ENCODE results near the gene COQ9. TPM values are rescaled to one million over a fixed set of nuclear protein-coding genes. Genes with fewer than 3 reads are reported as not detected.

The COQ9 gene
- total and polyA plus RNA-seq, 2 donors (not counting 1 experiment from before 2014, with no cell fraction given): 44.4 to 51.2 TPM

DNA sequence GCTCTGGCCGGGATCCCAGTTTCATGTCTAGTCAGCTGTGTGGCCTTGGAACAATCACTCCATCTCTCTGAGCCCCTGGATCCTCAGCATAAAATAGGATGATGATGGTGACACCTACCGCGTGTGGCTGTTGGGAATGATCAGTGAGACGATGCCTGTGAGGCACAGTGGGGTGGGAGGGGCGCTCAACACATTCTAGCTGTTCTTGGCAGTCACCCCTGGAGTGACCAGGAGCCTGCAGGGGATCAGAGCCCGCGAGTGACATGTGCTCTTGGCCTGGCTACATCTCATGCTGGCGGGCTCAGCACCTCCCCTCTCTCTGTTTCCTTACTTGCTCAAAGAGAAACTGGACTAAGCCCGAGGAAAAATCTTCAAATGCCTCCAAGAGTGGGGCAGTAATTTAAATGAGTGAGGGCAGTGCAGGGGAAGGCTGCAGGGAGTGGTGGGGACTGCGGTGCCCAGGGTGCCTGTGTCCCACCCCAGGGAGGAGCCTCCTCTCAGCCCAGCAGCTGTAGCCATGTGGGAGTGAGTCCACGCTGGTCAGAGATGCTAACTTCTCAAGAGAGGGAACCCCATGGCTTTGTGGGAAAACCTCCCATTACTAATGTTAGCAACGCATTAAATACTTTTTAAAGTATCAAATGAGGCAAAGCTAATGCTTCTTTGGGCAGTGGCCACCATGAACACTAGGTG lies 62.1 kb downstream of the COQ9 start:
- no peak overlapping the region for H2AFZ ChIP-seq (ENCODE audit: low read length)

DNA sequence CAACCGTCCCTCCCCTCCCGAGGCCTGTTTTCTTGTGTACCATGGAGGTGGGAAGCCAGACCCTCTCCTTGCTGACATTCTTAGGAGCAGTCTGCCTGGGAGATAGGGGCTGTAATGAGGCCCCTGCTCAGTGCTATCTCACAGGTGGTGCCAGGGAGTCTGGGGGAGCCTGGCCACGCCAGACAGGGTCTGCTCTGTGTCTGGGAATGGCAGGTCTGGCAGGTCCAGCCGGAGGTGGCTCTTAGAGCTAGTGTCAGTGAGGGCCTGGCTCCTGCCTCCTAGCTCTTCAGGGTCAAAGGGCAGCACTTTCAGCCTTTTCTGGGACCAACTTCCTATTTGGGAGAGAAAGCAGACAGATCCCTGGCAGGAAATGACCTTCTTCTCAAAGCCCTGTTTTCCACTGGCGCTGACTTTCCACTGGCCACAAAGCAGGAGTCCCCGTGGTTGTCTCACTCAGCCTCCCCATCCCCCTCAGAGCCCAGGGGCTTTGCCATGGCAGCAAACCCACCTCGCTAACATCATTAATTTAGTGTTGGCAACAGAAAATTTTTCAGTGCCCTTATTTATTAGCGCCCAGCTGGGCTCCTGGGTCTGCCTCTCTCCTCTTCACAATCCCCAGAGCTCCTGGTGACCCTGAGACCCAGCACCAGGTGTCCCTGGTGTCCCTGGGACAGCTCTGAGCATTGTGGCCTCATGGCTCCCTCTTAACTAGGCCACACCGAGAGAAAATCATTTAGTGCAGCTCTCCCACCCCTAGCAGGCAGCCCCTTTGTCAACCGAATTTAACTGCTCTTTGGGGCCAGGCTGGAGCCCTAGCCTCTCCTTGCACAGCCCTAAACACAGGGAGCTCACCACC lies 63.0 kb downstream of the COQ9 start:
- Histone ChIP-seq H3K27ac (ENCODE audit: insufficient read depth, low read length) (no peak overlapping the region), H3K27me3 (ENCODE audit: control insufficient read depth, insufficient read depth, low read length) (peaks cover 7% of the 10 kb centered on the region), H3K36me3 (ENCODE audit: control insufficient read depth, insufficient read depth, low read length) (no peaks in the 10 kb centered on the region), H3K9me3 (ENCODE audit: control insufficient read depth, insufficient read depth, low read depth, low read length) (no peaks in the 10 kb centered on the region), H3K4me1 (ENCODE audit: control insufficient read depth, extremely low read depth, insufficient read depth, low read length) (no peaks in the 10 kb centered on the region), H3K9ac (ENCODE audit: insufficient read depth, low read length) (no peak overlapping the region), H3K79me2 (ENCODE audit: control insufficient read depth, insufficient read depth, low read length) (no peaks in the 10 kb centered on the region), H3K4me3 (replicated peaks in 1 of 4; ENCODE audit: control extremely low read depth in 1 of 4, insufficient read depth in 1 of 4, low read depth in 3 of 4, low read length in 4 of 4) (no peak overlapping the region), H2AFZ (ENCODE audit: low read length) (no peak overlapping the region), H3K4me2 (ENCODE audit: extremely low read depth, insufficient read depth, low read length) (no peak overlapping the region), H4K20me1 (ENCODE audit: control insufficient read depth, extremely low read depth, insufficient read depth, low read length) (no peaks in the 10 kb centered on the region)
- no peak for DNase-seq (ENCODE audit: low read depth in 2 of 2)
- no peak for TF ChIP-seq EZH2 (IDR thresholded peaks at IDR 0.05; ENCODE audit: low read length, missing control alignments)
- TF ChIP-seq, protein P1, sequence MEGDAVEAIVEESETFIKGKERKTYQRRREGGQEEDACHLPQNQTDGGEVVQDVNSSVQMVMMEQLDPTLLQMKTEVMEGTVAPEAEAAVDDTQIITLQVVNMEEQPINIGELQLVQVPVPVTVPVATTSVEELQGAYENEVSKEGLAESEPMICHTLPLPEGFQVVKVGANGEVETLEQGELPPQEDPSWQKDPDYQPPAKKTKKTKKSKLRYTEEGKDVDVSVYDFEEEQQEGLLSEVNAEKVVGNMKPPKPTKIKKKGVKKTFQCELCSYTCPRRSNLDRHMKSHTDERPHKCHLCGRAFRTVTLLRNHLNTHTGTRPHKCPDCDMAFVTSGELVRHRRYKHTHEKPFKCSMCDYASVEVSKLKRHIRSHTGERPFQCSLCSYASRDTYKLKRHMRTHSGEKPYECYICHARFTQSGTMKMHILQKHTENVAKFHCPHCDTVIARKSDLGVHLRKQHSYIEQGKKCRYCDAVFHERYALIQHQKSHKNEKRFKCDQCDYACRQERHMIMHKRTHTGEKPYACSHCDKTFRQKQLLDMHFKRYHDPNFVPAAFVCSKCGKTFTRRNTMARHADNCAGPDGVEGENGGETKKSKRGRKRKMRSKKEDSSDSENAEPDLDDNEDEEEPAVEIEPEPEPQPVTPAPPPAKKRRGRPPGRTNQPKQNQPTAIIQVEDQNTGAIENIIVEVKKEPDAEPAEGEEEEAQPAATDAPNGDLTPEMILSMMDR (conservative IDR thresholded peaks at IDR 0.05 in 1 of 2, IDR thresholded peaks at IDR 0.05 in 1 of 2; ENCODE audit: low read depth in 1 of 2, low read length in 2 of 2): no peak

More for the DNA sequence above, 62.1 kb downstream of the COQ9 start:
- TF ChIP-seq, protein P1 (conservative IDR thresholded peaks at IDR 0.05 in 1 of 2, IDR thresholded peaks at IDR 0.05 in 1 of 2; ENCODE audit: low read depth in 1 of 2, low read length in 2 of 2): no peak
- TF ChIP-seq EZH2 (IDR thresholded peaks at IDR 0.05; ENCODE audit: low read length, missing control alignments): no peak
- Histone ChIP-seq H3K36me3 (ENCODE audit: control insufficient read depth, insufficient read depth, low read length) (no peaks in the 10 kb centered on the region), H3K9me3 (ENCODE audit: control insufficient read depth, insufficient read depth, low read depth, low read length) (no peaks in the 10 kb centered on the region), H3K79me2 (ENCODE audit: control insufficient read depth, insufficient read depth, low read length) (no peaks in the 10 kb centered on the region), H3K9ac (ENCODE audit: insufficient read depth, low read length) (no peak overlapping the region), H4K20me1 (ENCODE audit: control insufficient read depth, extremely low read depth, insufficient read depth, low read length) (no peaks in the 10 kb centered on the region), H3K27ac (ENCODE audit: insufficient read depth, low read length) (no peak overlapping the region), H3K4me1 (ENCODE audit: control insufficient read depth, extremely low read depth, insufficient read depth, low read length) (no peaks in the 10 kb centered on the region), H3K27me3 (ENCODE audit: control insufficient read depth, insufficient read depth, low read length) (peaks cover 7% of the 10 kb centered on the region), H3K4me2 (ENCODE audit: extremely low read depth, insufficient read depth, low read length) (no peak overlapping the region), H3K4me3 (replicated peaks in 1 of 4; ENCODE audit: control extremely low read depth in 1 of 4, insufficient read depth in 1 of 4, low read depth in 3 of 4, low read length in 4 of 4) (no peak overlapping the region)
- DNase-seq (ENCODE audit: low read depth in 2 of 2): no peak

Other genes starting within 250 kb of the COQ9 start
- 53.2 and 65.7 TPM in 2 replicates for gene ARL2BP, start 202.2 kb upstream of the COQ9 start, total RNA-seq
- gene ARL2BP, start 202.2 kb upstream of the COQ9 start, polyA plus RNA-seq: 149 and 173 TPM in 2 replicates
- not detected in 2 replicates for gene PLLP, start 162.8 kb upstream of the COQ9 start, total RNA-seq
- 0.02 and 0.05 TPM in 2 replicates for gene PLLP, start 162.8 kb upstream of the COQ9 start, polyA plus RNA-seq
- gene CCL22, start 88.7 kb upstream of the COQ9 start, total RNA-seq: not detected in 2 replicates
- not detected in 2 replicates for gene CCL22, start 88.7 kb upstream of the COQ9 start, polyA plus RNA-seq
- gene CX3CL1, start 75.0 kb upstream of the COQ9 start, total RNA-seq: under 0.01 TPM in 1 of 2 replicates, not detected in the other
- 0.46 TPM in 1 of 2 replicates, not detected in the other for gene CX3CL1, start 75.0 kb upstream of the COQ9 start, polyA plus RNA-seq
- gene CCL17, start 42.7 kb upstream of the COQ9 start, total RNA-seq: not detected in 2 replicates
- gene CCL17, start 42.7 kb upstream of the COQ9 start, polyA plus RNA-seq: not detected in 2 replicates
- gene CIAPIN1, start 94 bp upstream of the COQ9 start, total RNA-seq: 38.3 and 39.5 TPM in 2 replicates
- 40.2 and 47.0 TPM in 2 replicates for gene CIAPIN1, start 94 bp upstream of the COQ9 start, polyA plus RNA-seq
- 105 and 106 TPM in 2 replicates for gene POLR2C, start 15.2 kb downstream of the COQ9 start, total RNA-seq
- gene POLR2C, start 15.2 kb downstream of the COQ9 start, polyA plus RNA-seq: 84.0 and 98.2 TPM in 2 replicates
- 12.3 and 12.6 TPM in 2 replicates for gene DOK4, start 39.0 kb downstream of the COQ9 start, total RNA-seq
- 11.6 and 15.0 TPM in 2 replicates for gene DOK4, start 39.0 kb downstream of the COQ9 start, polyA plus RNA-seq
- 13.6 and 16.7 TPM in 2 replicates for gene CCDC102A, start 89.1 kb downstream of the COQ9 start, total RNA-seq
- 4.4 and 7.1 TPM in 2 replicates for gene CCDC102A, start 89.1 kb downstream of the COQ9 start, polyA plus RNA-seq
- gene ADGRG5, start 95.2 kb downstream of the COQ9 start, total RNA-seq: not detected in 2 replicates
- gene ADGRG5, start 95.2 kb downstream of the COQ9 start, polyA plus RNA-seq: not detected in 2 replicates
- gene ADGRG1, start 181.2 kb downstream of the COQ9 start, total RNA-seq: 0.51 and 1.8 TPM in 2 replicates
- 1.6 and 7.2 TPM in 2 replicates for gene ADGRG1, start 181.2 kb downstream of the COQ9 start, polyA plus RNA-seq
- gene ADGRG3, start 220.8 kb downstream of the COQ9 start, total RNA-seq: not detected in 2 replicates
- gene ADGRG3, start 220.8 kb downstream of the COQ9 start, polyA plus RNA-seq: not detected in 2 replicates
- under 0.01 TPM in 1 of 2 replicates, not detected in the other for gene DRC7, start 247.3 kb downstream of the COQ9 start, total RNA-seq
- gene DRC7, start 247.3 kb downstream of the COQ9 start, polyA plus RNA-seq: not detected in 2 replicates

All from fibroblast of lung (primary cell).